GM12878 (cell line): Measurements from ENCODE around the gene UHRF2. TPM values are rescaled to one million over a fixed set of nuclear protein-coding genes. Genes with fewer than 3 reads are reported as not detected.

Experiments
- ATAC-seq: fragments of 200-7000 bp; cut with Tn5 transposase; 3 replicates; pipeline ENCODE4 v1.9.1; 2020; ENCODE audit warnings: mild to moderate bottlenecking, moderate library complexity
- BruUV-seq: library from RNA; stranded (reverse); fragments of 400-500 nt; replicated peaks from 2 replicates; lab custom pipeline; 2021; lab: Mats Ljungman, UMichigan
- CTCF ChIA-PET: fragments of 300-600 bp; sonication (Branson Sonifier 250); formaldehyde crosslinking; extraction: SDS; loops from one replicate; lab custom pipeline; 2021; ENCODE audit warnings: inconsistent platforms; lab: Yijun Ruan, JAX
- POLR2A ChIA-PET: fragments of 350-600 bp; formaldehyde crosslinking; extraction: SDS; loops from one replicate; lab custom pipeline; 2021; ENCODE audit warnings: inconsistent platforms; lab: Charles Lee
- RAD21 ChIA-PET: fragments of 300-600 bp; sonication (Branson Sonifier 250); formaldehyde crosslinking; loops from one replicate; lab custom pipeline; 2023; ENCODE audit warnings: antibody characterized with exemption; ENCODE audit not compliant: unreplicated experiment; lab: Charles Lee
- SMC1A ChIA-PET: fragments of 300-600 bp; sonication (Branson Sonifier 250); formaldehyde crosslinking; loops from one replicate; lab custom pipeline; 2023; ENCODE audit not compliant: unreplicated experiment, uncharacterized antibody; lab: Charles Lee
- DNase-seq: peaks from one replicate; pipeline ENCODE4 v3.0.0-alpha.2; 2011; ENCODE audit warnings: low read depth, low spot score
- FAIRE-seq: peaks from 3 replicates; lab custom pipeline; 2011; peaks lifted over from hg19 to GRCh38; lab: Jason Lieb, UNC
- H2AFZ ChIP-seq: 2 replicates; pipeline ENCODE4 v1.6.0; 2011; ENCODE audit warnings: low read depth, low read length, control low read depth; ENCODE audit not compliant: control insufficient read depth
- H3K27ac ChIP-seq: 2 replicates; pipeline ENCODE4 v1.5.1; 2011; ENCODE audit warnings: control low read depth; ENCODE audit not compliant: control insufficient read depth, insufficient read depth
- H3K27me3 ChIP-seq, 2 experiments: replicated peaks in 1 of 2; 2 replicates each; pipeline versions ENCODE4 v1.6.0 to v1.6.1; 2011; ENCODE audit warnings: low read length in 1 of 2; ENCODE audit not compliant: control insufficient read depth in 2 of 2, insufficient read depth in 2 of 2
- H3K36me3 ChIP-seq, 2 experiments: 2 replicates each; pipeline ENCODE4 v1.5.1; 2011; ENCODE audit warnings: low read length in 1 of 2; ENCODE audit not compliant: control insufficient read depth in 2 of 2, insufficient read depth in 2 of 2
- H3K4me1 ChIP-seq: 2 replicates; pipeline ENCODE4 v1.6.1; 2011; ENCODE audit warnings: mild to moderate bottlenecking, low read length, moderate library complexity, mixed read lengths; ENCODE audit not compliant: control insufficient read depth, insufficient read depth
- H3K4me2 ChIP-seq: 2 replicates; pipeline ENCODE4 v1.6.0; 2011; ENCODE audit warnings: control low read depth; ENCODE audit not compliant: control insufficient read depth, insufficient read depth
- H3K4me3 ChIP-seq: fragments of 200-600 bp; sonication (generic); 2 replicates; pipeline ENCODE4 v1.5.1; 2016
- H3K79me2 ChIP-seq: 2 replicates; pipeline ENCODE4 v1.6.0; 2011; ENCODE audit warnings: low read length; ENCODE audit not compliant: control insufficient read depth, insufficient read depth
- H3K9ac ChIP-seq: 2 replicates; pipeline ENCODE4 v1.8.0; 2011; ENCODE audit warnings: low read length, control low read depth, mixed read lengths; ENCODE audit not compliant: control insufficient read depth, insufficient read depth
- H3K9me3 ChIP-seq: replicated peaks from 3 replicates; pipeline ENCODE4 v1.5.1; 2011; ENCODE audit warnings: mild to moderate bottlenecking, low read length; ENCODE audit not compliant: control insufficient read depth, insufficient read depth
- H4K20me1 ChIP-seq: 2 replicates; pipeline ENCODE4 v1.6.0; 2011; ENCODE audit not compliant: control insufficient read depth, insufficient read depth
- EED ChIP-seq: sonication (generic); IDR thresholded peaks from 2 replicates; pipeline ENCODE4 v1.6.1; 2016; ENCODE audit warnings: antibody characterized with exemption, low read depth
- ESRRA ChIP-seq: IDR thresholded peaks from 2 replicates; pipeline ENCODE4 v1.6.1; 2012; ENCODE audit warnings: mild to moderate bottlenecking, low read length, improper control_type of control experiment
- MTA3 ChIP-seq: IDR thresholded peaks from 2 replicates; pipeline ENCODE4 v1.6.1; 2012; ENCODE audit warnings: low read length, inconsistent platforms, borderline replicate concordance
- ZBTB33 ChIP-seq: fragments of 450-650 bp; IDR thresholded peaks from 2 replicates; pipeline ENCODE4 v1.6.1; 2017; ENCODE audit warnings: mild to moderate bottlenecking
- WGBS: methylation state at CpG from one replicate; pipeline ENCODE4 v1.1.6; 2016; ENCODE audit warnings: low lambda C conversion rate; ENCODE audit not compliant: insufficient replicate concordance, insufficient coverage; ENCODE audit errors: missing lambda C conversion rate; 5-methylcytosine and 5-hydroxymethylcytosine counted together
- in situ Hi-C: fragments of 300-500 bp; cut with MboI; formaldehyde crosslinking; loops from 9 replicates; pipeline ENCODE4 v1.14.3; 2018; ENCODE audit warnings: mixed read lengths
- intact Hi-C: fragments of 100-400 bp; cut with micrococcal nuclease; formaldehyde crosslinking; loops from one replicate; pipeline ENCODE4 v1.14.2; 2022; ENCODE audit not compliant: unreplicated experiment
- polyA plus RNA-seq, 11 experiments: library from polyadenylated mRNA; depleted of rRNA in 4 of 11; unstranded in 6 of 11; stranded (reverse) in 5 of 11; fragments of >200 nt; fragmentation: Nextera tagmentation in 4 of 11; fragmentation: Illumina TruSeq in 1 of 11; extraction: Ambion mirVana in 4 of 11; extraction: Trizol in 1 of 11; gene quantifications; 1 replicate in 1 of 11; 2 replicates in 10 of 11; pipeline versions ENCODE4 v1.2.1 to v1.2.3, GENCODE V29; 2011 to 2016; ENCODE audit warnings: inconsistent platforms in 2 of 11, missing spikeins in 2 of 11, low read depth in 1 of 11
- total RNA-seq, 4 experiments: library from RNA; depleted of rRNA in 3 of 4; stranded (reverse); fragments of >200 nt in 3 of 4; fragmentation: Illumina TruSeq in 1 of 4; extraction: Trizol in 1 of 4; gene quantifications; 2 replicates each; pipeline versions ENCODE4 v1.2.1 to v1.2.3, GENCODE V29; 2013 to 2021
- TF ChIP-seq, protein P1 (sequence below), 3 experiments: IDR thresholded peaks in 2 of 3; conservative IDR thresholded peaks in 1 of 3; 2 replicates each; pipeline ENCODE4 v1.5.1; 2011; ENCODE audit warnings: low read depth in 3 of 3, low read length in 3 of 3, mild to moderate bottlenecking in 3 of 3, control low read depth in 2 of 3, moderate library complexity in 2 of 3, inconsistent platforms in 1 of 3, mixed read lengths in 1 of 3; ENCODE audit not compliant: control insufficient read depth in 2 of 3, insufficient read depth in 1 of 3; ENCODE audit errors: extremely low read depth in 1 of 3
- TF ChIP-seq, protein P2 (sequence below): IDR thresholded peaks from 2 replicates; pipeline ENCODE4 v1.6.1; 2012; ENCODE audit warnings: low read depth, low read length, improper control_type of control experiment

The UHRF2 gene
- total and polyA plus RNA-seq, 10 of the 15 experiments (the other 5 are each of a cell fraction or from before 2014, with no cell fraction given): 11.2 to 95.8 (median 43.1) TPM

- Histone ChIP-seq H3K4me1 (no peaks in the 10 kb centered on the region), H2AFZ (no peak overlapping the region), H3K36me3 (peaks cover 0 to 10% of the 10 kb centered on the region in 2 experiments; a peak in 2 of 4 replicates), H3K9me3 (no peaks in the 10 kb centered on the region; the same call in 2 of the 3 replicates), H3K4me3 (no peak overlapping the region), H3K27me3 (no peaks in the 10 kb centered on the region), H3K9ac (no peak overlapping the region), H4K20me1 (no peaks in the 10 kb centered on the region), H3K27ac (no peak overlapping the region), H3K79me2 (peaks cover 16% of the 10 kb centered on the region), H3K4me2 (no peak overlapping the region)
- ATAC-seq (no peak; the same call in 2 of the 3 replicates), FAIRE-seq (no peak), DNase-seq (no peak)
- intact Hi-C loops (no loop called here), in situ Hi-C loops (no loop called here)
- BruUV-seq: no TSS peak
- ChIA-PET POLR2A (no interaction called here), SMC1A (interaction anchor here (1.0 to 3.1 kb wide), 7 partner anchors 11 to 115 kb away, joined by 3 to 21 read pairs (median 3); partner anchors contain the start of gene UHRF2), CTCF (interaction anchor here (0.7 to 1.7 kb wide), 9 partner anchors 8 to 128 kb away, joined by 3 to 7 read pairs (median 3); no protein-coding TSS in a partner anchor), RAD21 (interaction anchor here (0.8 to 2.8 kb wide), 3 partner anchors 46 to 66 kb away, joined by 3 to 8 read pairs (median 4); partner anchors contain the start of gene UHRF2)
- no peak for TF ChIP-seq ESRRA
- peak; percentile 51; the same call in 1 of the 2 replicates for TF ChIP-seq ZBTB33
- WGBS: 80% methylated on average over 5 of the region's 5 CpGs
Observed at GRCh38 chr9:6460189-6460768, 47.3 kb downstream of the UHRF2 start.

DNA sequence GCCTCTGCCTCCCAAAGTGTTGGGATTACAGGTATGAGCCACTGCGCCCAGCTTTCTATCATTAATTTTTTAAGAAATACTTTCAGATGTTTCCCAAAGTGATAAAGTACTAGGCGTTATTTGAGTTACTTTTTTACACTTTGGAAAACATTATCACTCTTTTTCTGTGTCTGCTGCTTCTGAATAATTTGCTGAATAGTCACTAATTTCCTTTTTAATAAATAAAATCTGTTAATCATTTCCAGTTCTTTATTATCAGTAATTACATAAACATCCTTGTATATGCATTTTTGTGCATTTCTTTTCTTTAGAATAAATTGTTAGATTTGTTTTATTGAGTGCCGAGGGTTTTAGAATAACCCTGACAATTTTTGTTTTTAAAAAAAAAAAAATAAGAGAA lies 48.6 kb downstream of the UHRF2 start:
- no peak overlapping the region for H2AFZ ChIP-seq
- DNase-seq: no peak
- H3K4me1 ChIP-seq: no peaks in the 10 kb centered on the region
- no peaks in the 10 kb centered on the region; the same call in 2 of the 3 replicates for H3K9me3 ChIP-seq
- ChIA-PET CTCF (interaction anchor here (0.7 to 1.9 kb wide), 2 partner anchors 32 to 106 kb away, joined by 4 read pairs; no protein-coding TSS in a partner anchor), SMC1A (interaction anchor here (0.7 to 3.1 kb wide), 4 partner anchors 19 to 498 kb away, joined by 3 to 21 read pairs (median 4); partner anchors contain the start of gene UHRF2), RAD21 (interaction anchor here (1.5 kb wide), 1 partner anchor 10 kb away, joined by 3 read pairs; no protein-coding TSS in a partner anchor), POLR2A (interaction anchor here (0.6 kb wide), 1 partner anchor 21 kb away, joined by 4 read pairs; no protein-coding TSS in a partner anchor)
- no peaks in the 10 kb centered on the region for H3K27me3 ChIP-seq
- 97% methylated on average over 3 of the region's 3 CpGs for WGBS
- peaks cover 0 to 10% of the 10 kb centered on the region in 2 experiments; a peak in 2 of 4 replicates for H3K36me3 ChIP-seq
- intact Hi-C loops (no loop called here), in situ Hi-C loops (no loop called here)
- no TSS peak for BruUV-seq
- no peak overlapping the region for H3K9ac ChIP-seq
- FAIRE-seq: no peak
- H3K79me2 ChIP-seq: peaks cover 9% of the 10 kb centered on the region
- H3K27ac ChIP-seq: no peak overlapping the region
- H3K4me3 ChIP-seq: no peak overlapping the region
- H4K20me1 ChIP-seq: no peaks in the 10 kb centered on the region
- no peak for ATAC-seq
- no peak overlapping the region for H3K4me2 ChIP-seq
- TF ChIP-seq EED: no peak
- TF ChIP-seq ZBTB33: no peak
- TF ChIP-seq, protein P1, sequence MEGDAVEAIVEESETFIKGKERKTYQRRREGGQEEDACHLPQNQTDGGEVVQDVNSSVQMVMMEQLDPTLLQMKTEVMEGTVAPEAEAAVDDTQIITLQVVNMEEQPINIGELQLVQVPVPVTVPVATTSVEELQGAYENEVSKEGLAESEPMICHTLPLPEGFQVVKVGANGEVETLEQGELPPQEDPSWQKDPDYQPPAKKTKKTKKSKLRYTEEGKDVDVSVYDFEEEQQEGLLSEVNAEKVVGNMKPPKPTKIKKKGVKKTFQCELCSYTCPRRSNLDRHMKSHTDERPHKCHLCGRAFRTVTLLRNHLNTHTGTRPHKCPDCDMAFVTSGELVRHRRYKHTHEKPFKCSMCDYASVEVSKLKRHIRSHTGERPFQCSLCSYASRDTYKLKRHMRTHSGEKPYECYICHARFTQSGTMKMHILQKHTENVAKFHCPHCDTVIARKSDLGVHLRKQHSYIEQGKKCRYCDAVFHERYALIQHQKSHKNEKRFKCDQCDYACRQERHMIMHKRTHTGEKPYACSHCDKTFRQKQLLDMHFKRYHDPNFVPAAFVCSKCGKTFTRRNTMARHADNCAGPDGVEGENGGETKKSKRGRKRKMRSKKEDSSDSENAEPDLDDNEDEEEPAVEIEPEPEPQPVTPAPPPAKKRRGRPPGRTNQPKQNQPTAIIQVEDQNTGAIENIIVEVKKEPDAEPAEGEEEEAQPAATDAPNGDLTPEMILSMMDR (IDR thresholded peaks at IDR 0.05 in 2 of 3, conservative IDR thresholded peaks at IDR 0.05 in 1 of 3; ENCODE audit: control insufficient read depth in 2 of 3, extremely low read depth in 1 of 3, insufficient read depth in 1 of 3, low read depth in 3 of 3, low read length in 3 of 3): no peak
- TF ChIP-seq, protein P2, sequence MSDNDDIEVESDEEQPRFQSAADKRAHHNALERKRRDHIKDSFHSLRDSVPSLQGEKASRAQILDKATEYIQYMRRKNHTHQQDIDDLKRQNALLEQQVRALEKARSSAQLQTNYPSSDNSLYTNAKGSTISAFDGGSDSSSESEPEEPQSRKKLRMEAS: no peak
- TF ChIP-seq MTA3: no peak
